Tibial artery (tissue), 4 donors: ENCODE data around the gene TINCR.
"Not testable (repeated sequence)": the region's sequence is repeated elsewhere in the genome, so short reads cannot be mapped to it uniquely, and the experiment has no call there.

Source experiments
- DNase-seq, 2 donors: peaks; one replicate each; pipeline ENCODE4 v3.0.0-alpha.2; 2019
- H3K27ac ChIP-seq, 2 donors: fragments of 200-600 bp; sonication (generic) in 1 of 2; 1 replicate in 1 of 2; 2 replicates in 1 of 2; pipeline ENCODE4 v1.5.1; 2018 to 2019; ENCODE audit warnings: mild to moderate bottlenecking in 1 of 2
- H3K27me3 ChIP-seq, 2 donors: fragments of 200-600 bp; sonication (generic) in 1 of 2; one replicate each; pipeline versions ENCODE4 v1.5.1 to v1.6.0; 2016 to 2019
- H3K36me3 ChIP-seq, 3 donors: fragments of 200-600 bp; sonication (generic) in 2 of 3; one replicate each; pipeline ENCODE4 v1.5.1; 2016 to 2019; ENCODE audit warnings: mild to moderate bottlenecking in 2 of 3
- H3K4me1 ChIP-seq, 4 donors: fragments of 200-600 bp; sonication (generic) in 2 of 4; 1 replicate in 3 of 4; 2 replicates in 1 of 4; pipeline ENCODE4 v1.5.1; 2016 to 2019
- H3K4me3 ChIP-seq, 2 donors: fragments of 200-600 bp; sonication (generic) in 1 of 2; 1 replicate in 1 of 2; 2 replicates in 1 of 2; pipeline ENCODE4 v1.5.1; 2018 to 2019; ENCODE audit warnings: mild to moderate bottlenecking in 2 of 2
- H3K9me3 ChIP-seq, 3 donors: fragments of 200-600 bp; sonication (generic) in 1 of 3; one replicate each; pipeline ENCODE4 v1.5.1; 2016 to 2019
- intact Hi-C: fragments of 100-400 bp; cut with DNase I; formaldehyde crosslinking; loops from one replicate; pipeline ENCODE4 v1.15.0; 2023; ENCODE audit warnings: low total_unique reads
- TF ChIP-seq, protein P1 (sequence below), 2 experiments: fragments of 200-600 bp in 1 of 2; fragments of 450-650 bp in 1 of 2; IDR thresholded peaks; one replicate each; pipeline ENCODE4 v1.5.1; 2017 to 2019; ENCODE audit warnings: antibody characterized with exemption in 2 of 2, mild to moderate bottlenecking in 1 of 2, moderate library complexity in 1 of 2

The TINCR gene

DNA sequence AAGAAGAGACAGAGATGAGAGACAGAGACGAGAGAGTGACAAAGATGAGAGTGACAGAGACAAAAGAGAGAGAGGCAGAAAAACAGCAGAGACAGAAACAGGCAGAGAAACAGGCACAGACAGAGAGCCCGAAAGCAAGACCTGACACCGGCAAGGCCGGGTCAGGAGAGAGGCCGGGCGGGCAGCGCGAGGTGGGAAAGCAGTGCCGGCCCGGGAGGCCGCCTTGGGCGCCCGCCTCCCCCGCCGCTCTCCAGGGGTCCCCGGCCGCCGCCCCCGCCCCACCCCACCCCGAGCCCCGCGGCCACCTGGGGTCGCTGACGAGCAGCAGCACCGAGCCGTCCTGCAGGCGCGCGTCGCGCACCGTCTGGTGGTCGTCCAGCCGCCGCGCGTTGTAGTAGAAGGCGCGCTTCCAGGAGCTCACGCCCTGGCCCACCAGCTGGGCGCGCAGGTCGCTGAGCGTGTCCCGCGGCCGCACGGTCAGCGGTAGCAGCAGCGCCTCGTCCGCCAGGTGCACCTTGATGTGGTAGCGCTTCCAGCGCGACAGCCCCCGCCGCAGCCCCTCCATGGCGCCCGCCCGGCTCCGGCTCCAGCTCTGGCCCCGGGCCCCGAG, at the start of gene TINCR:
TSS of gene TINCR (minus strand) at position 594 of the 610 bp plus-strand sequence.
- Histone ChIP-seq H3K27me3 (peaks cover 0 to 63% of the 10 kb centered on the region in 2 donors), H3K36me3 (no peaks in the 10 kb centered on the region), H3K4me1 (peaks cover 0 to 7% (median 2%) of the 10 kb centered on the region in 4 donors), H3K27ac (no peak within 1 kb of the TSS), H3K4me3 (no peak within 1 kb of the TSS), H3K9me3 (peaks cover 0 to 2% (median 0%) of the 10 kb centered on the region in 3 donors)
- DNase-seq: no peak
- intact Hi-C loops: no loop called here
- TF ChIP-seq, protein P1, sequence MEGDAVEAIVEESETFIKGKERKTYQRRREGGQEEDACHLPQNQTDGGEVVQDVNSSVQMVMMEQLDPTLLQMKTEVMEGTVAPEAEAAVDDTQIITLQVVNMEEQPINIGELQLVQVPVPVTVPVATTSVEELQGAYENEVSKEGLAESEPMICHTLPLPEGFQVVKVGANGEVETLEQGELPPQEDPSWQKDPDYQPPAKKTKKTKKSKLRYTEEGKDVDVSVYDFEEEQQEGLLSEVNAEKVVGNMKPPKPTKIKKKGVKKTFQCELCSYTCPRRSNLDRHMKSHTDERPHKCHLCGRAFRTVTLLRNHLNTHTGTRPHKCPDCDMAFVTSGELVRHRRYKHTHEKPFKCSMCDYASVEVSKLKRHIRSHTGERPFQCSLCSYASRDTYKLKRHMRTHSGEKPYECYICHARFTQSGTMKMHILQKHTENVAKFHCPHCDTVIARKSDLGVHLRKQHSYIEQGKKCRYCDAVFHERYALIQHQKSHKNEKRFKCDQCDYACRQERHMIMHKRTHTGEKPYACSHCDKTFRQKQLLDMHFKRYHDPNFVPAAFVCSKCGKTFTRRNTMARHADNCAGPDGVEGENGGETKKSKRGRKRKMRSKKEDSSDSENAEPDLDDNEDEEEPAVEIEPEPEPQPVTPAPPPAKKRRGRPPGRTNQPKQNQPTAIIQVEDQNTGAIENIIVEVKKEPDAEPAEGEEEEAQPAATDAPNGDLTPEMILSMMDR (IDR thresholded peaks at IDR 0.05): no peak

DNA sequence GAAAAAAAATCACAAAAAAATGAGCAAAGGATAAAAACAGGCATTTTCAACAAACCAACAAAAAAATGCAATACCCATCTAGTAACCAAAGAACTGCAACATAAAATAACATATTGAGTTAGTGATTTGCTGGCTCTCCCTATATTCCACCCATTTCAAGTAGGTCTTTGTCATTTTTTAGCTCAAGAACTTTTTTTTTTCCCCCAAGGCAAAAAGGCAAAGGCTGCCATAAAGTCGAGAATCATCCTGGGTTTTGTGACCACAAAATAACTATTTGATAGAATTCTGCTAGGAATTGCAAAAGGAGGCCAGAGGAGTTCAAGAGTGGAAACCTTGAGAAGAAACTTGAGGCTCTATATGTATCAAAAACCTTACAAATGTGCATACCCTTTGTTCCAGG, 49.3 kb upstream of the TINCR start:
- Histone ChIP-seq H3K9me3 (no peaks in the 10 kb centered on the region), H3K4me3 (no peak overlapping the region), H3K4me1 (peaks cover 0 to 37% (median 26%) of the 10 kb centered on the region in 4 donors), H3K27me3 (no peaks in the 10 kb centered on the region), H3K36me3 (peaks cover 61 to 84% (median 71%) of the 10 kb centered on the region in 3 donors), H3K27ac (no peak overlapping the region)
- TF ChIP-seq, protein P1 (IDR thresholded peaks at IDR 0.05): no peak
- DNase-seq: no peak
- intact Hi-C loops: no loop called here

DNA sequence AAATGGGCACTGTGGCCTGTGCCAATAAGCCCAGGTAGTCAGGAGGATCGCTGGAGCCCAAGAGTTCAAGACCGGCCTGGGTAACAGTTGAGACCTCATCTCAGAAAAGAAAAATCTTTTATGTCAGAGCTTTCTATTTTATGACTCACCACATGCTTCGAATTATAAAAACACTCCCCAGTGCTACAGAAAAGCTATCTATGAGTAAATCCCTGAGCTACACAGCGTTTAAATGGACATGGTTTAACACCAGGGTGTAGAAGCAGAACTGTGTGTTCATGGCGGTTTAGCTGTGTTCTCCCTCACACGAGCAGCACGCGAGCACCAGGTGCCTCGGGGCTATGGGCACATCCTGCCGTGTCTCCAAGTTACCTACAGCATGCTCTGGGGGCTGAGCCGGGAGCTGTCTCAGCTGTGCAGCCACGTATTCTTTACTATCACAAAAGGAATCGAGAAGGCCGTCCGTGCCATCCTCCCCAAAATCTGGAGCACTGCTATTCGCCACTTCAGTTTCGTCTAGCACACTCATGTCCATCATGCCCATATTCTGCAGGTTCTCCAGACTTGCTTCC, 48.1 kb upstream of the TINCR start:
- peak in 1 of 2 donors; percentile 44 for DNase-seq
- peaks cover 66 to 88% (median 75%) of the 10 kb centered on the region in 3 donors for H3K36me3 ChIP-seq
- TF ChIP-seq, protein P1 (IDR thresholded peaks at IDR 0.05): no peak
- no peak overlapping the region for H3K27ac ChIP-seq
- no peak overlapping the region for H3K4me3 ChIP-seq
- H3K4me1 ChIP-seq: peaks cover 0 to 27% (median 18%) of the 10 kb centered on the region in 4 donors
- H3K9me3 ChIP-seq: no peaks in the 10 kb centered on the region
- no peaks in the 10 kb centered on the region for H3K27me3 ChIP-seq
- intact Hi-C loops: no loop called here

DNA sequence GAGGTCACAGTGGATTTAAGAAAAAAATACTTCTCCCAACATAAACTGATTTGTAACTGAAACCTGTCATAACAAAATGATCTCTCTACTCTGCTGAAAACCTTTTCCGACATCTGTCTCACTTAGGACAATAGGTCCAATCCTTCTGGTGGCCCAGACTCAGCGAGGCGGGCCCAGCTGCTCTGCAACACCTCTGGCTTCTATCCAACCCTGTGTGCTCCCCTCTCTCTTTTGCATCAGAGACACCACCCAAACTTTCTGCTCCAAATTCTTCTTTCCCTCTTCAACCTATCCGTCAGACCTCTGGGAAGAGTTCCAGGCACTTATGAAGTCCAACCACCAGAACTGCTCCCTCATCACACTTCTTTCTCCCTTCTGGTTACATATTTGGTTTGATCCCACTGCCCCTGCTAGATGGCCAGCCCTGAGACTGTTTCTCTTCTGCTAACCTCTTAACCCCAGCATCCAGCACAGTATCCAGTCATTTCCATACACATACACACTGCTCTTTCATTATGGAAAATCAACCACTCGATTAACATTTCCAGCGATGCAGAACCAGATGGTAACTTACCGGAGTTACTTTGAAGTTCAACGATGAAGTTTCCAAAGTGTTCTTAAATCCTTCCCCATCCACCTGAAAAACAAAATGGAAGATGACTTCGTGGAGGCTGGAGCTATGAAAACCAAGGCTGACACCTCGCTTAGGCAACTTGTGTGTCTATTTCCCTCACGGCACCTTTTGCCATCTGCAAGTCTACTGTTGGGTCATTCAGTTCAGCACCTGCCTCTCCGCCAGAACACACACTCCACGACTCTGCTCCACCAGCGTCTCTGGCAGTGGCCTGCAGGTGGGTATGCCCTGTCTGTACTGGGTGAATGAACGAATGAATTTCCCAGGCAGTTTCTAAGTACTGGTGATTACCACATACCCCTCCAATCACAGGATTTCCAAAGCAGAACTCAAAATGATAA, 45.4 kb upstream of the TINCR start:
- H3K27me3 ChIP-seq: no peaks in the 10 kb centered on the region
- no peak overlapping the region for H3K27ac ChIP-seq
- no peak overlapping the region for H3K4me3 ChIP-seq
- H3K4me1 ChIP-seq: peaks cover 0 to 7% (median 0%) of the 10 kb centered on the region in 4 donors
- H3K36me3 ChIP-seq: peaks cover 81 to 91% (median 85%) of the 10 kb centered on the region in 3 donors
- intact Hi-C loops: no loop called here
- DNase-seq: peak in 1 of 2 donors; percentile 23
- no peaks in the 10 kb centered on the region for H3K9me3 ChIP-seq
- TF ChIP-seq, protein P1 (IDR thresholded peaks at IDR 0.05): no peak

DNA sequence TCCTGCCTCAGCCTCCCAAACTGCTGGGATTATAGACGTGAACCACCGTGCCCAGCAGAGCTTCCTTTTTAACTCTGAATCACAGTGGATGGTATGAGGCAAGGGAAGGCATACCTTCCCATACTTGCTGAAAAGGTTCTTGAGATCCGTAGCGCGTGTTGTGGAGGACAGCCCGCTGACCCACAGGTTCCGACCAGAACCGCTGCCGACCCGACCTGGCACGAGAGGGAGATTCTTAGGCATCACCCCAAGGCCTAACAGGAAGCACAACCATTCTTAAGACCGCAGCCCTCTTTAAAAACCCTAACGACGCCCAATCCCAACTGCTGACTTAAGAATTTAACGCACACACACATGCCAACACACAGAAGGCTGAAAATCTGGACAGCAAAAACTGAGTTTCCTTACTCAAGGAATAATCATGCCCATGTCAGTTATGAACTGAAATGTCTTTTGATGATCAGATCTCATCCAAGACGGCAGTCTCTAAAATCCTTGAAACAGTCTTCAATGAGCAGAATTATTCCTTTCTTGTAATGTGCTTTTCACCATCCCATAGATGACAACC, 42.2 kb upstream of the TINCR start:
- Histone ChIP-seq H3K4me3 (no peak overlapping the region), H3K27me3 (no peaks in the 10 kb centered on the region), H3K36me3 (peaks cover 76 to 92% (median 89%) of the 10 kb centered on the region in 3 donors), H3K4me1 (no peaks in the 10 kb centered on the region), H3K9me3 (no peaks in the 10 kb centered on the region), H3K27ac (no peak overlapping the region)
- TF ChIP-seq, protein P1 (IDR thresholded peaks at IDR 0.05): no peak
- intact Hi-C loops: no loop called here
- DNase-seq: no peak

DNA sequence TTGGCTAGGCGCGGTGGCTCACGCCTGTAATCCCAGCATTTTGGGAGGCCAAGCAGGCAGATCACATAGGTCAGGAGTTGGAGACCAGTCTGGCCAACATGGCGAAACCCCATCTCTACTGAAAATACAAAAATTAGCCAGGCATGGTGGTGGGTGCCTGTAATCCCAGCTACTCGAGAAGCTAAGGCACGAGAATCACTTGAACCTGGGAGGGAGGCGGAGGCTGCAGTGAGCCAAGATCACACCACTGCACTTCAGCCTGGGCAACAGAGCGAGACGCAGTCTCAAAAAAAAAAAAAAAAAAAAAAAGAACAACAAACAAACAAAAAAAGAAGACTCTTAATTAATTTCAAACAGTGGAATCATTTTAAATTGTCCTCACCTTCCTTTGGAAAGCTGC, 41.0 kb upstream of the TINCR start:
- peaks cover 76 to 92% (median 89%) of the 10 kb centered on the region in 3 donors for H3K36me3 ChIP-seq
- H3K27ac ChIP-seq, intact Hi-C loops, H3K4me3 ChIP-seq, H3K9me3 ChIP-seq, H3K27me3 ChIP-seq, DNase-seq, H3K4me1 ChIP-seq: not testable (repeated sequence)
